Subcutaneous abdominal adipose tissue (tissue), 5 donors: ENCODE measurements around the gene BEND6.

Source experiments
- H3K27ac ChIP-seq: one replicate; pipeline ENCODE4 v1.7.0; 2013; ENCODE audit warnings: low read depth, mild to moderate bottlenecking, inconsistent platforms, low read length, moderate library complexity
- H3K27me3 ChIP-seq, 5 donors: one replicate each; pipeline ENCODE4 v1.7.0; 2013; ENCODE audit warnings: low read length in 5 of 5, inconsistent platforms in 1 of 5; ENCODE audit not compliant: control insufficient read depth in 5 of 5, insufficient read depth in 4 of 5
- H3K36me3 ChIP-seq, 5 donors: one replicate each; pipeline ENCODE4 v1.7.0; 2013; ENCODE audit warnings: low read length in 5 of 5; ENCODE audit not compliant: control insufficient read depth in 5 of 5, insufficient read depth in 5 of 5
- H3K4me1 ChIP-seq, 5 donors: one replicate each; pipeline ENCODE4 v1.7.0; 2013; ENCODE audit warnings: low read length in 5 of 5, mild to moderate bottlenecking in 3 of 5, moderate library complexity in 1 of 5; ENCODE audit not compliant: control insufficient read depth in 5 of 5, insufficient read depth in 5 of 5
- H3K4me3 ChIP-seq, 5 donors: one replicate each; pipeline ENCODE4 v1.7.0; 2013; ENCODE audit warnings: low read length in 5 of 5, low read depth in 1 of 5
- H3K9ac ChIP-seq, 5 donors: one replicate each; pipeline ENCODE4 v1.7.0; 2013; ENCODE audit warnings: low read length in 5 of 5, mild to moderate bottlenecking in 4 of 5, moderate library complexity in 3 of 5
- H3K9me3 ChIP-seq, 5 donors: one replicate each; pipeline ENCODE4 v1.7.0; 2013; ENCODE audit warnings: low read length in 5 of 5; ENCODE audit not compliant: control insufficient read depth in 5 of 5
- donor health status: healthy.
- donor health status: healthy.
- donor health status: healthy.
- donor health status: healthy.
- donor health status: healthy.

The BEND6 gene

GRCh38 chr6:56922645-56923044 is 32.3 kb upstream of the BEND6 start:
- no peaks in the 10 kb centered on the region for H3K36me3 ChIP-seq
- H3K4me1 ChIP-seq: no peaks in the 10 kb centered on the region
- no peak overlapping the region for H3K27ac ChIP-seq
- H3K27me3 ChIP-seq: no peaks in the 10 kb centered on the region
- no peaks in the 10 kb centered on the region for H3K9me3 ChIP-seq
- no peak overlapping the region for H3K4me3 ChIP-seq
- no peak overlapping the region for H3K9ac ChIP-seq

GRCh38 chr6:56923565-56923964 is 31.3 kb upstream of the BEND6 start:
- no peak overlapping the region for H3K4me3 ChIP-seq
- H3K27me3 ChIP-seq: no peaks in the 10 kb centered on the region
- H3K9me3 ChIP-seq: no peaks in the 10 kb centered on the region
- no peak overlapping the region for H3K27ac ChIP-seq
- no peaks in the 10 kb centered on the region for H3K4me1 ChIP-seq
- no peak overlapping the region for H3K9ac ChIP-seq
- no peaks in the 10 kb centered on the region for H3K36me3 ChIP-seq

GRCh38 chr6:56927538-56928453 is 27.1 kb upstream of the BEND6 start:
- Histone ChIP-seq H3K27me3 (no peaks in the 10 kb centered on the region), H3K4me1 (no peaks in the 10 kb centered on the region), H3K4me3 (no peak overlapping the region), H3K9ac (no peak overlapping the region), H3K36me3 (no peaks in the 10 kb centered on the region), H3K27ac (no peak overlapping the region), H3K9me3 (no peaks in the 10 kb centered on the region)

GRCh38 chr6:56930846-56931245 is 24.1 kb upstream of the BEND6 start:
- H3K9ac ChIP-seq: no peak overlapping the region
- H3K27me3 ChIP-seq: no peaks in the 10 kb centered on the region
- H3K9me3 ChIP-seq: no peaks in the 10 kb centered on the region
- H3K4me1 ChIP-seq: peaks cover 0 to 3% (median 0%) of the 10 kb centered on the region in 5 donors
- H3K4me3 ChIP-seq: no peak overlapping the region
- no peaks in the 10 kb centered on the region for H3K36me3 ChIP-seq
- no peak overlapping the region for H3K27ac ChIP-seq

- no peak overlapping the region for H3K4me3 ChIP-seq
- no peaks in the 10 kb centered on the region for H3K27me3 ChIP-seq
- H3K9ac ChIP-seq: no peak overlapping the region
- H3K36me3 ChIP-seq: no peaks in the 10 kb centered on the region
- H3K4me1 ChIP-seq: peaks cover 0 to 3% (median 0%) of the 10 kb centered on the region in 5 donors
- no peak overlapping the region for H3K27ac ChIP-seq
- no peaks in the 10 kb centered on the region for H3K9me3 ChIP-seq
These were observed 21.9 kb upstream of the BEND6 start for GRCh38 chr6:56932910-56933477.

- H3K4me3 ChIP-seq: no peak overlapping the region
- H3K4me1 ChIP-seq: peaks cover 0 to 3% (median 0%) of the 10 kb centered on the region in 5 donors
- H3K36me3 ChIP-seq: no peaks in the 10 kb centered on the region
- H3K9me3 ChIP-seq: no peaks in the 10 kb centered on the region
- no peak overlapping the region for H3K9ac ChIP-seq
- H3K27ac ChIP-seq: no peak overlapping the region
- H3K27me3 ChIP-seq: no peaks in the 10 kb centered on the region
These were observed 21.3 kb upstream of the BEND6 start for GRCh38 chr6:56933650-56934049.

- no peak overlapping the region for H3K9ac ChIP-seq
- no peak overlapping the region for H3K27ac ChIP-seq
- peaks cover 0 to 3% (median 0%) of the 10 kb centered on the region in 5 donors for H3K4me1 ChIP-seq
- H3K4me3 ChIP-seq: no peak overlapping the region
- no peaks in the 10 kb centered on the region for H3K9me3 ChIP-seq
- no peaks in the 10 kb centered on the region for H3K36me3 ChIP-seq
- H3K27me3 ChIP-seq: no peaks in the 10 kb centered on the region
These were observed 20.0 kb upstream of the BEND6 start for GRCh38 chr6:56934876-56935275.

GRCh38 chr6:56936466-56936865 is 18.4 kb upstream of the BEND6 start:
- no peak overlapping the region for H3K4me3 ChIP-seq
- no peak overlapping the region for H3K9ac ChIP-seq
- no peaks in the 10 kb centered on the region for H3K27me3 ChIP-seq
- peaks cover 2 to 7% (median 5%) of the 10 kb centered on the region in 5 donors for H3K9me3 ChIP-seq
- no peaks in the 10 kb centered on the region for H3K36me3 ChIP-seq
- H3K27ac ChIP-seq: no peak overlapping the region
- H3K4me1 ChIP-seq: peaks cover 0 to 3% (median 0%) of the 10 kb centered on the region in 5 donors

GRCh38 chr6:56938649-56939191 is 16.2 kb upstream of the BEND6 start:
- Histone ChIP-seq H3K9me3 (peaks cover 6 to 10% (median 8%) of the 10 kb centered on the region in 5 donors), H3K27me3 (no peaks in the 10 kb centered on the region), H3K4me1 (peaks cover 0 to under 1% (median 0%) of the 10 kb centered on the region in 5 donors), H3K9ac (no peak overlapping the region), H3K36me3 (no peaks in the 10 kb centered on the region), H3K4me3 (no peak overlapping the region), H3K27ac (no peak overlapping the region)

- no peaks in the 10 kb centered on the region for H3K36me3 ChIP-seq
- no peak overlapping the region for H3K4me3 ChIP-seq
- H3K27ac ChIP-seq: no peak overlapping the region
- H3K9ac ChIP-seq: no peak overlapping the region
- H3K4me1 ChIP-seq: no peaks in the 10 kb centered on the region
- peaks cover 6 to 10% (median 8%) of the 10 kb centered on the region in 5 donors for H3K9me3 ChIP-seq
- H3K27me3 ChIP-seq: no peaks in the 10 kb centered on the region
These were observed 14.4 kb upstream of the BEND6 start for GRCh38 chr6:56940463-56940862.
